ENCODE measurements around the gene DENND1A. TPM values are rescaled to one million over a fixed set of nuclear protein-coding genes. Genes with fewer than 3 reads are reported as not detected.

DENND1A gene
- total RNA-seq, 1 experiment from 2014 or later = 23.5 TPM

GRCh38 chr9:123408313-123409262 is 521.3 kb downstream of the DENND1A start (continued):
- TF ChIP-seq, protein P1, sequence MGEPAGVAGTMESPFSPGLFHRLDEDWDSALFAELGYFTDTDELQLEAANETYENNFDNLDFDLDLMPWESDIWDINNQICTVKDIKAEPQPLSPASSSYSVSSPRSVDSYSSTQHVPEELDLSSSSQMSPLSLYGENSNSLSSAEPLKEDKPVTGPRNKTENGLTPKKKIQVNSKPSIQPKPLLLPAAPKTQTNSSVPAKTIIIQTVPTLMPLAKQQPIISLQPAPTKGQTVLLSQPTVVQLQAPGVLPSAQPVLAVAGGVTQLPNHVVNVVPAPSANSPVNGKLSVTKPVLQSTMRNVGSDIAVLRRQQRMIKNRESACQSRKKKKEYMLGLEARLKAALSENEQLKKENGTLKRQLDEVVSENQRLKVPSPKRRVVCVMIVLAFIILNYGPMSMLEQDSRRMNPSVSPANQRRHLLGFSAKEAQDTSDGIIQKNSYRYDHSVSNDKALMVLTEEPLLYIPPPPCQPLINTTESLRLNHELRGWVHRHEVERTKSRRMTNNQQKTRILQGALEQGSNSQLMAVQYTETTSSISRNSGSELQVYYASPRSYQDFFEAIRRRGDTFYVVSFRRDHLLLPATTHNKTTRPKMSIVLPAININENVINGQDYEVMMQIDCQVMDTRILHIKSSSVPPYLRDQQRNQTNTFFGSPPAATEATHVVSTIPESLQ (CRISPR knock-in tag; IDR thresholded peaks at IDR 0.05) = no peak

DNA sequence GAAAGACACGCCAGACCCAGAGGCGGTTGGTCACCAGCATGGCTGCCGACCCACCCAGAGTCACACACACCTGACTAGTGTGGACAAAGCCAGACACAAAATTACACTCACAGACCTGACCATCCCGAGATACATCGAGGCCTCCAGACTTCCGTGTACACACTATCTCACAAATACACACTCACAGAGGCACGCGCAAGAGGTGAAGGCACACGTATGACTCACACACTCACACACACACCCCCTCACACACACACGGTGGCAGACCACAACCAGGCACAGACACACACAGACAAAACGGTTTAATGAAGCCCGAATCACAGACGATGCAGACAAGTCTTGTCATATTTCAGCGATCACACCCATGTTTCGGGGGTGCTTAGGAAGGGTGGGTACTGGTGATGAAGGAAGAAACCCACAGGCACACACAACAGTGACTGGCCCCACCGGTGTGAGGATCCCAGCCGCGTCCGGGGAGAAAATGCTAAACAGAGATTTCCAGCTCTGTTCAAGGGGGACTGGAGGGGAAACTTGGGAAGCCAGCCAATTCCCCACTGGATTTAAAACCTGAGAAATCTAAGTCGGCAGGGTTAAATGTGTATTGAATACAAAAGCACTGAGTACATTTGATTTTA is 522.6 kb downstream of the DENND1A start:
- ChIA-PET POLR2A (no interaction called here), CTCF (interaction anchor here (1.2 to 1.9 kb wide), 6 partner anchors 11 to 633 kb away, joined by 3 to 6 read pairs (median 4); no protein-coding TSS in a partner anchor)
- Mint-ChIP-seq H3K4me1 (peaks cover 13% of the 10 kb centered on the region), H3K36me3 (no peaks in the 10 kb centered on the region), H3K4me3 (no peak overlapping the region), H3K9me3 (no peaks in the 10 kb centered on the region), H3K27ac (no peak overlapping the region), H3K27me3 (ENCODE audit: low read depth) (no peaks in the 10 kb centered on the region)
- ATAC-seq (no peak), DNase-seq (ENCODE audit: low spot score) (no peak)
- no peak for TF ChIP-seq GABPB1 (CRISPR knock-in tag; IDR thresholded peaks at IDR 0.05)
- TF ChIP-seq, protein P2, sequence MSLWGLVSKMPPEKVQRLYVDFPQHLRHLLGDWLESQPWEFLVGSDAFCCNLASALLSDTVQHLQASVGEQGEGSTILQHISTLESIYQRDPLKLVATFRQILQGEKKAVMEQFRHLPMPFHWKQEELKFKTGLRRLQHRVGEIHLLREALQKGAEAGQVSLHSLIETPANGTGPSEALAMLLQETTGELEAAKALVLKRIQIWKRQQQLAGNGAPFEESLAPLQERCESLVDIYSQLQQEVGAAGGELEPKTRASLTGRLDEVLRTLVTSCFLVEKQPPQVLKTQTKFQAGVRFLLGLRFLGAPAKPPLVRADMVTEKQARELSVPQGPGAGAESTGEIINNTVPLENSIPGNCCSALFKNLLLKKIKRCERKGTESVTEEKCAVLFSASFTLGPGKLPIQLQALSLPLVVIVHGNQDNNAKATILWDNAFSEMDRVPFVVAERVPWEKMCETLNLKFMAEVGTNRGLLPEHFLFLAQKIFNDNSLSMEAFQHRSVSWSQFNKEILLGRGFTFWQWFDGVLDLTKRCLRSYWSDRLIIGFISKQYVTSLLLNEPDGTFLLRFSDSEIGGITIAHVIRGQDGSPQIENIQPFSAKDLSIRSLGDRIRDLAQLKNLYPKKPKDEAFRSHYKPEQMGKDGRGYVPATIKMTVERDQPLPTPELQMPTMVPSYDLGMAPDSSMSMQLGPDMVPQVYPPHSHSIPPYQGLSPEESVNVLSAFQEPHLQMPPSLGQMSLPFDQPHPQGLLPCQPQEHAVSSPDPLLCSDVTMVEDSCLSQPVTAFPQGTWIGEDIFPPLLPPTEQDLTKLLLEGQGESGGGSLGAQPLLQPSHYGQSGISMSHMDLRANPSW (CRISPR knock-in tag; conservative IDR thresholded peaks at IDR 0.05; ENCODE audit: low read depth) = no peak
- TF ChIP-seq TEAD4 (CRISPR knock-in tag; IDR thresholded peaks at IDR 0.05) = no peak
- TF ChIP-seq ETV6 (CRISPR knock-in tag; IDR thresholded peaks at IDR 0.05) = no peak
- TF ChIP-seq CTCF (IDR thresholded peaks at IDR 0.05) = no peak
- TF ChIP-seq ZNF532 (CRISPR knock-in tag; IDR thresholded peaks at IDR 0.05; ENCODE audit: borderline replicate concordance) = no peak
- TF ChIP-seq ZNF423 (CRISPR knock-in tag; IDR thresholded peaks at IDR 0.05) = no peak
- no peak for TF ChIP-seq CBFB (CRISPR knock-in tag; IDR thresholded peaks at IDR 0.05; ENCODE audit: low read depth)
- TF ChIP-seq ZSCAN18 (CRISPR knock-in tag; IDR thresholded peaks at IDR 0.05) = no peak
- TF ChIP-seq, protein P3, sequence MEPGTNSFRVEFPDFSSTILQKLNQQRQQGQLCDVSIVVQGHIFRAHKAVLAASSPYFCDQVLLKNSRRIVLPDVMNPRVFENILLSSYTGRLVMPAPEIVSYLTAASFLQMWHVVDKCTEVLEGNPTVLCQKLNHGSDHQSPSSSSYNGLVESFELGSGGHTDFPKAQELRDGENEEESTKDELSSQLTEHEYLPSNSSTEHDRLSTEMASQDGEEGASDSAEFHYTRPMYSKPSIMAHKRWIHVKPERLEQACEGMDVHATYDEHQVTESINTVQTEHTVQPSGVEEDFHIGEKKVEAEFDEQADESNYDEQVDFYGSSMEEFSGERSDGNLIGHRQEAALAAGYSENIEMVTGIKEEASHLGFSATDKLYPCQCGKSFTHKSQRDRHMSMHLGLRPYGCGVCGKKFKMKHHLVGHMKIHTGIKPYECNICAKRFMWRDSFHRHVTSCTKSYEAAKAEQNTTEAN (CRISPR knock-in tag; IDR thresholded peaks at IDR 0.05) = no peak
- no peak for TF ChIP-seq SMAD4 (CRISPR knock-in tag; IDR thresholded peaks at IDR 0.05)
